Panc1 (cell line): ENCODE measurements around the gene AK6. TPM values are rescaled to one million over a fixed set of nuclear protein-coding genes. Genes with fewer than 3 reads are reported as not detected.

ENCODE experiments used
- ATAC-seq: fragments of 200-7000 bp; cut with Tn5 transposase; 2 replicates; pipeline ENCODE4 v1.9.1; 2020; ENCODE audit warnings: mild to moderate bottlenecking, moderate library complexity
- Bru-seq: library from RNA; stranded (reverse); fragments of 400-500 nt; gene quantifications from one replicate; lab custom pipeline; 2021; lab: Mats Ljungman, UMichigan
- BruChase-seq, 2 experiments: library from RNA; stranded (reverse); fragments of 400-500 nt; gene quantifications; one replicate each; lab custom pipeline; 2021; lab: Mats Ljungman, UMichigan
- BruUV-seq: library from RNA; stranded (reverse); fragments of 400-500 nt; replicated peaks from 2 replicates; lab custom pipeline; 2021; lab: Mats Ljungman, UMichigan
- CTCF ChIA-PET: fragments of 300-600 bp; sonication (Branson Sonifier 250); formaldehyde crosslinking; loops from one replicate; lab custom pipeline; 2022; ENCODE audit warnings: antibody characterized with exemption; lab: Charles Lee
- POLR2A ChIA-PET: fragments of 300-600 bp; sonication (Branson Sonifier 250); formaldehyde crosslinking; loops from one replicate; lab custom pipeline; 2022; ENCODE audit warnings: antibody characterized with exemption; lab: Charles Lee
- DNase-seq: peaks from one replicate; pipeline ENCODE4 v3.0.0-alpha.2; 2010; ENCODE audit warnings: low read depth, low spot score
- H3K27ac ChIP-seq: 2 replicates; pipeline ENCODE4 v1.5.1; 2011; ENCODE audit warnings: mild to moderate bottlenecking, low read length, inconsistent platforms
- H3K27me3 ChIP-seq: fragments of 200-500 bp; sonication (Bioruptor generic); 2 replicates; pipeline ENCODE4 v1.6.0; 2014; ENCODE audit warnings: low read length, inconsistent platforms; ENCODE audit not compliant: control insufficient read depth, insufficient read depth
- H3K36me3 ChIP-seq: fragments of 200-500 bp; sonication (Bioruptor generic); 2 replicates; pipeline ENCODE4 v1.5.1; 2014; ENCODE audit warnings: inconsistent platforms, mild to moderate bottlenecking, low read length, moderate library complexity; ENCODE audit not compliant: control insufficient read depth, insufficient read depth
- H3K4me1 ChIP-seq: 2 replicates; pipeline ENCODE4 v1.5.1; 2011; ENCODE audit warnings: inconsistent platforms, mild to moderate bottlenecking, low read length, moderate library complexity; ENCODE audit not compliant: control insufficient read depth, insufficient read depth
- H3K4me3 ChIP-seq, 2 experiments: 2 replicates each; pipeline ENCODE4 v1.5.1; 2011 to 2012; ENCODE audit warnings: low read depth in 2 of 2, low read length in 2 of 2, mild to moderate bottlenecking in 2 of 2, inconsistent platforms in 1 of 2, moderate library complexity in 1 of 2
- H3K9me3 ChIP-seq: fragments of 200-500 bp; sonication (Bioruptor generic); 2 replicates; pipeline ENCODE4 v1.5.1; 2014; ENCODE audit warnings: low read depth, mild to moderate bottlenecking, inconsistent platforms, low read length, moderate library complexity; ENCODE audit not compliant: control insufficient read depth, insufficient read depth
- CTCF ChIP-seq: fragments of 450-650 bp; IDR thresholded peaks from 2 replicates; pipeline ENCODE4 v1.5.1; 2017; ENCODE audit warnings: mild to moderate bottlenecking
- POLR2AphosphoS5 ChIP-seq: IDR thresholded peaks from 2 replicates; pipeline ENCODE4 v1.6.1; 2012; ENCODE audit warnings: mild to moderate bottlenecking, low read depth, low read length, moderate library complexity
- REST ChIP-seq, 2 experiments: IDR thresholded peaks; 2 replicates each; pipeline ENCODE4 v1.6.1; 2011 to 2012; ENCODE audit warnings: low read depth in 2 of 2, control low read depth in 1 of 2, low read length in 1 of 2, mild to moderate bottlenecking in 1 of 2, moderate library complexity in 1 of 2; ENCODE audit not compliant: insufficient read depth in 1 of 2
- SIN3A ChIP-seq: IDR thresholded peaks from 2 replicates; pipeline ENCODE4 v1.6.1; 2012; ENCODE audit warnings: low read depth, mild to moderate bottlenecking, low read length, moderate library complexity, borderline replicate concordance; ENCODE audit not compliant: insufficient read depth
- TCF7L2 ChIP-seq: IDR thresholded peaks from 2 replicates; pipeline ENCODE4 v1.6.1; 2011; ENCODE audit warnings: mild to moderate bottlenecking, low read depth, low read length, inconsistent platforms
- in situ Hi-C: cut with HindIII; loops from 2 replicates; pipeline ENCODE4 v1.10.0; 2016; ENCODE audit warnings: low sequenced_read_pairs, low pct_unique_long_range_greater_than_20kb
- intact Hi-C: fragments of 100-400 bp; cut with micrococcal nuclease; formaldehyde crosslinking; loops from one replicate; pipeline ENCODE4 v1.10.0; 2022; ENCODE audit not compliant: unreplicated experiment
- long read RNA-seq: library from polyadenylated mRNA; unstranded; transcript quantifications from one replicate; pipeline ENCODE4 v2.0.0, GENCODE V29; 2021; ENCODE audit not compliant: unreplicated experiment
- polyA plus RNA-seq: library from polyadenylated mRNA; unstranded; fragments of >200 nt; gene quantifications from one replicate; pipeline ENCODE4 v1.2.1, GENCODE V29; 2012; ENCODE audit warnings: missing spikeins; ENCODE audit not compliant: insufficient read length
- total RNA-seq: library from RNA; stranded (reverse); gene quantifications from one replicate; pipeline ENCODE4 v1.2.1, GENCODE V29; 2021; ENCODE audit not compliant: unreplicated experiment

AK6 gene
- total RNA-seq (61.3 TPM), Bru-seq, nascent RNA (percentile 91 among the genes with signal in this experiment), BruChase-seq, experiment 1, labeled RNA remaining after a 2-hour chase (percentile 87 among the genes with signal in this experiment), BruChase-seq, experiment 2, labeled RNA remaining after a 6-hour chase (percentile 85 among the genes with signal in this experiment)
- 38.2 TPM for polyA plus RNA-seq
- long read RNA-seq, transcript AK6-202 (5 exons, 1,648 nt): major isoform, 36 of 51 reads
- long read RNA-seq, partial matches to known transcripts: 9 of 51 reads
- long read RNA-seq, other reads (novel, unspliced or antisense): 2 of 51 reads

- BruUV-seq: no TSS peak
- H3K27ac ChIP-seq: peak within 1 kb of the TSS; percentile 98
- no peaks in the 10 kb centered on the region for H3K27me3 ChIP-seq
- TF ChIP-seq SIN3A (peak; percentile 93; the same call in 1 of the 2 replicates), POLR2AphosphoS5 (peak; percentile 95), CTCF (no peak)
- H3K4me1 ChIP-seq: peaks cover 29% of the 10 kb centered on the region; the same call in 1 of the 2 replicates
- H3K9me3 ChIP-seq: no peaks in the 10 kb centered on the region
- POLR2A ChIA-PET: interaction anchor here (1.0 kb wide), 1 partner anchor 10 kb away, joined by 3 read pairs; no protein-coding TSS in a partner anchor
- in situ Hi-C loops (no loop called here), intact Hi-C loops (loop anchor here (10.0 kb wide), 1 partner anchor 275 kb away; the partner anchor contains the start of gene SLC30A5)
- peak within 1 kb of the TSS; percentile 70 to 100 for H3K4me3 ChIP-seq
- peaks cover 22% of the 10 kb centered on the region for H3K36me3 ChIP-seq
- ATAC-seq (peak; percentile 97), DNase-seq (peak; percentile 88)
- CTCF ChIA-PET: no interaction called here
These were observed at the start of gene AK6, which contains the start of the genes RAD17 and TAF9 for GRCh38 chr5:69369340-69370121. Gene AK6 (minus strand): TSS chr5:69369520. CDS start chr5:69369490, 30 bp downstream. Gene RAD17 (plus strand): TSS chr5:69369818. CDS start chr5:69372209, 2,391 bp downstream. Gene TAF9 (minus strand): TSS chr5:69369520. CDS start chr5:69365737, 3,783 bp downstream.

GRCh38 chr5:69418554-69418953 is 49.2 kb upstream of the AK6 start:
- ATAC-seq: no peak
- no peak overlapping the region for H3K4me3 ChIP-seq
- intact Hi-C loops (no loop called here), in situ Hi-C loops (no loop called here)
- ChIA-PET CTCF (no interaction called here), POLR2A (no interaction called here)
- DNase-seq: no peak
- no peak overlapping the region for H3K27ac ChIP-seq
- H3K36me3 ChIP-seq: no peaks in the 10 kb centered on the region; the same call in none of the 2 replicates
- TF ChIP-seq CTCF: no peak
- TF ChIP-seq POLR2AphosphoS5: no peak
- TF ChIP-seq TCF7L2: no peak
- TF ChIP-seq SIN3A: no peak
- TF ChIP-seq REST (IDR thresholded peaks at IDR 0.05; ENCODE audit: insufficient read depth in 1 of 2, low read depth in 2 of 2, low read length in 1 of 2): no peak
- H3K9me3 ChIP-seq: no peaks in the 10 kb centered on the region
- H3K4me1 ChIP-seq: peaks cover 9% of the 10 kb centered on the region; the same call in 1 of the 2 replicates
- no TSS peak for BruUV-seq
- H3K27me3 ChIP-seq: no peaks in the 10 kb centered on the region
